Progenitor cell of endocrine pancreas (in vitro differentiated cells): ENCODE results near the gene FBXW9. TPM values are rescaled to one million over a fixed set of nuclear protein-coding genes. Genes with fewer than 3 reads are reported as not detected.
"Not testable (repeated sequence)": the region's sequence is repeated elsewhere in the genome, so short reads cannot be mapped to it uniquely, and the experiment has no call there.

Experiments used
- DNase-seq: peaks from one replicate; pipeline ENCODE4 v3.0.0; 2021; ENCODE audit warnings: low spot score; ENCODE audit not compliant: unreplicated experiment
- H3K27ac Mint-ChIP-seq: 2 replicates; pipeline ENCODE4 v1.8.0; 2021; ENCODE audit warnings: mild to moderate bottlenecking, moderate library complexity, mixed read lengths
- H3K27me3 Mint-ChIP-seq: 2 replicates; pipeline ENCODE4 v1.8.0; 2021; ENCODE audit warnings: mixed read lengths
- H3K36me3 Mint-ChIP-seq: 2 replicates; pipeline ENCODE4 v1.8.0; 2022; ENCODE audit warnings: mixed read lengths; ENCODE audit not compliant: insufficient read depth
- H3K4me1 Mint-ChIP-seq: 2 replicates; pipeline ENCODE4 v1.8.0; 2021; ENCODE audit warnings: low read depth, mixed read lengths
- H3K4me3 Mint-ChIP-seq: 2 replicates; pipeline ENCODE4 v1.8.0; 2021; ENCODE audit warnings: low read depth, mild to moderate bottlenecking, moderate library complexity, mixed read lengths
- H3K9me3 Mint-ChIP-seq: 2 replicates; pipeline ENCODE4 v1.8.0; 2021; ENCODE audit warnings: low read depth, mixed read lengths
- CTCF ChIP-seq: fragments of 200-600 bp; sonication (generic); IDR thresholded peaks from one replicate; pipeline ENCODE4 v1.5.0; 2021; ENCODE audit warnings: antibody characterized with exemption, mild to moderate bottlenecking; ENCODE audit not compliant: unreplicated experiment
- total RNA-seq: library from RNA; stranded (reverse); gene quantifications from 2 replicates; pipeline ENCODE4 v1.2.1, GENCODE V29; 2021

The FBXW9 gene
- total RNA-seq, 1 donor from 2014 or later = 15.1 TPM

GRCh38 chr19:12649941-12650340 lies 46.5 kb downstream of the FBXW9 start:
- Mint-ChIP-seq H3K4me3 (no peak overlapping the region), H3K27ac (no peak overlapping the region), H3K36me3 (peaks cover 13% of the 10 kb centered on the region), H3K4me1 (no peaks in the 10 kb centered on the region), H3K9me3 (no peaks in the 10 kb centered on the region), H3K27me3 (no peaks in the 10 kb centered on the region)
- TF ChIP-seq CTCF = no peak
- DNase-seq = no peak

- Mint-ChIP-seq H3K36me3 (peaks cover 15% of the 10 kb centered on the region), H3K4me3 (no peak overlapping the region), H3K9me3 (no peaks in the 10 kb centered on the region), H3K4me1 (no peaks in the 10 kb centered on the region), H3K27me3 (no peaks in the 10 kb centered on the region), H3K27ac (no peak overlapping the region)
- no peak for TF ChIP-seq CTCF
- no peak for DNase-seq
Observed at GRCh38 chr19:12648088-12648487, 48.3 kb downstream of the FBXW9 start.

GRCh38 chr19:12647490-12648071 lies 48.9 kb downstream of the FBXW9 start:
- no peak overlapping the region for H3K4me3 Mint-ChIP-seq
- H3K9me3 Mint-ChIP-seq = no peaks in the 10 kb centered on the region
- peak overlapping the region; percentile 71 for H3K27ac Mint-ChIP-seq
- no peak for TF ChIP-seq CTCF
- H3K27me3 Mint-ChIP-seq = no peaks in the 10 kb centered on the region
- no peaks in the 10 kb centered on the region for H3K4me1 Mint-ChIP-seq
- DNase-seq = no peak
- H3K36me3 Mint-ChIP-seq = peaks cover 15% of the 10 kb centered on the region

GRCh38 chr19:12647047-12647446 lies 49.4 kb downstream of the FBXW9 start:
- Mint-ChIP-seq H3K27ac (peak overlapping the region; percentile 71), H3K4me1 (no peaks in the 10 kb centered on the region), H3K9me3 (no peaks in the 10 kb centered on the region), H3K4me3 (no peak overlapping the region), H3K27me3 (no peaks in the 10 kb centered on the region), H3K36me3 (peaks cover 15% of the 10 kb centered on the region)
- no peak for TF ChIP-seq CTCF
- DNase-seq = no peak

- no peak overlapping the region for H3K27ac Mint-ChIP-seq
- no peak for DNase-seq
- peaks cover 15% of the 10 kb centered on the region for H3K36me3 Mint-ChIP-seq
- no peak overlapping the region for H3K4me3 Mint-ChIP-seq
- H3K27me3 Mint-ChIP-seq = no peaks in the 10 kb centered on the region
- H3K9me3 Mint-ChIP-seq = no peaks in the 10 kb centered on the region
- no peak for TF ChIP-seq CTCF
- no peaks in the 10 kb centered on the region for H3K4me1 Mint-ChIP-seq
Observed at GRCh38 chr19:12646551-12646950, 49.9 kb downstream of the FBXW9 start.

- H3K9me3 Mint-ChIP-seq, H3K27ac Mint-ChIP-seq, H3K4me1 Mint-ChIP-seq, H3K4me3 Mint-ChIP-seq, H3K36me3 Mint-ChIP-seq, DNase-seq, H3K27me3 Mint-ChIP-seq: not testable (repeated sequence)
Observed at GRCh38 chr19:12643716-12644115, 52.7 kb downstream of the FBXW9 start.
